Activated naive CD4-positive, alpha-beta T cell treated with anti-CD3 and anti-CD28 coated beads, Interleukin-2, amount 10 ng/mL, durations not matched to agents 7 days and 5 days (primary cell): ENCODE measurements around the gene ACTN4.

ENCODE experiments used
- CTCF ChIA-PET: fragments of 350-600 bp; sonication (Branson Sonifier 250); formaldehyde crosslinking; loops from one replicate; lab custom pipeline; 2021; ENCODE audit warnings: antibody characterized with exemption; lab: Charles Lee
- DNase-seq: peaks from one replicate; pipeline ENCODE4 v3.0.0-alpha.2; 2020
- H3K27ac Mint-ChIP-seq: one replicate; pipeline ENCODE4 v1.8.0; 2021; ENCODE audit warnings: mild to moderate bottlenecking, moderate library complexity, mixed read lengths
- H3K27me3 Mint-ChIP-seq: one replicate; pipeline ENCODE4 v1.8.0; 2021; ENCODE audit warnings: mild to moderate bottlenecking, mixed read lengths
- H3K36me3 Mint-ChIP-seq: one replicate; pipeline ENCODE4 v1.8.0; 2021; ENCODE audit warnings: mixed read lengths
- H3K4me1 Mint-ChIP-seq: one replicate; pipeline ENCODE4 v1.8.0; 2021; ENCODE audit warnings: mixed read lengths
- H3K4me3 Mint-ChIP-seq: one replicate; pipeline ENCODE4 v1.8.0; 2021; ENCODE audit warnings: mild to moderate bottlenecking, moderate library complexity, mixed read lengths
- H3K9me3 Mint-ChIP-seq: one replicate; pipeline ENCODE4 v1.8.0; 2021; ENCODE audit warnings: mixed read lengths

Gene ACTN4

DNA sequence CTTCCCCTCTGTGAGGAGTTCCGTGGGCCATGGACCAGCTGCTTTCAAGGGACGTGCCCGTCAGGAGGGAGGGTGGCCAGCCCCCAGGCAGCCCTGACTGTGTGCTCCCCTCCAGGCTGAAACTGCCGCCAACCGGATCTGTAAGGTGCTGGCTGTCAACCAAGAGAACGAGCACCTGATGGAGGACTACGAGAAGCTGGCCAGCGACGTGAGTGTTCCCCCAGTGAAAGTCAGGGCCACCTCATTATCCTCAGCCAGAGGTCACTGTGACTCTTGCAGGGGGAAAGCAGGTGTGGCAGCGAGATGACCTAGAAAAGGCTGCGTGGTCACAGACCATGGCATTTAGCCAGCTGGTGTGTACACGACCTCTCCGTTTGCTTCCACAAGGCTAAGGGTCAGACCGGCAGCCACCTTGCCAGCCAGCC, 66.9 kb downstream of the ACTN4 start:
- Mint-ChIP-seq H3K4me3 (no peak overlapping the region), H3K36me3 (peaks cover 28% of the 10 kb centered on the region), H3K27me3 (no peaks in the 10 kb centered on the region), H3K27ac (no peak overlapping the region), H3K4me1 (no peaks in the 10 kb centered on the region), H3K9me3 (no peaks in the 10 kb centered on the region)
- CTCF ChIA-PET = no interaction called here
- no peak for DNase-seq

DNA sequence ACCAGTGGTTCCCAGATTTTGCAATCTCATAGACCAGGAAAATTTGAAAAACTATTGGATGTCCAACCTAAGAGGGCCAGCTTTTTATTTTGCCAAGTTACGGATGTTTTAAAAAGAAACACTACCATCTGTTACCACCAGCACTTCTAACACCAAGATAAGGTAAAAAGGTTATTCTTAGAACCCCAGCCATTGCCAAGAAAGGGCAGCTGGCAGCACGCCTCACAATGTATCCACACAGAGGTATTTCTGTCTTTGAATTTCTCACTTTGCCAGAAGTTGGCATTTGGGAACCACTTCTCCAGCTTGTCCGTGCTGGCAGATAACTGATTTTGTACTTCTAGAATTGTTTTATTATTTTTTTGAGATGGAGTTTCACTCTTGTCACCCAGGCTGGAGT, 68.1 kb downstream of the ACTN4 start:
- Mint-ChIP-seq H3K4me1 (no peaks in the 10 kb centered on the region), H3K4me3 (no peak overlapping the region), H3K9me3 (no peaks in the 10 kb centered on the region), H3K27ac (no peak overlapping the region), H3K36me3 (peaks cover 21% of the 10 kb centered on the region), H3K27me3 (no peaks in the 10 kb centered on the region)
- no peak for DNase-seq
- CTCF ChIA-PET = no interaction called here

DNA sequence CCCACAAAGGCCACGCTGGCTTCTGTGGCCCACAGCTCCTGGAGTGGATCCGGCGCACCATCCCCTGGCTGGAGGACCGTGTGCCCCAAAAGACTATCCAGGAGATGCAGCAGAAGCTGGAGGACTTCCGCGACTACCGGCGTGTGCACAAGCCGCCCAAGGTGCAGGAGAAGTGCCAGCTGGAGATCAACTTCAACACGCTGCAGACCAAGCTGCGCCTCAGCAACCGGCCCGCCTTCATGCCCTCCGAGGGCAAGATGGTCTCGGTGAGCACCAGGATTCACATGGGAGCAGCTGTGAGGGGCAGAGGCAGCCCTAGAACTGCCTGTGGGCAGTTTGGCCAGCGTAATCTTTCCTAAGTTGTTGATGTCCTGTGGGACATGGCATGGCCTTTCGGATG, 69.6 kb downstream of the ACTN4 start:
- H3K27me3 Mint-ChIP-seq = no peaks in the 10 kb centered on the region
- CTCF ChIA-PET = no interaction called here

DNA sequence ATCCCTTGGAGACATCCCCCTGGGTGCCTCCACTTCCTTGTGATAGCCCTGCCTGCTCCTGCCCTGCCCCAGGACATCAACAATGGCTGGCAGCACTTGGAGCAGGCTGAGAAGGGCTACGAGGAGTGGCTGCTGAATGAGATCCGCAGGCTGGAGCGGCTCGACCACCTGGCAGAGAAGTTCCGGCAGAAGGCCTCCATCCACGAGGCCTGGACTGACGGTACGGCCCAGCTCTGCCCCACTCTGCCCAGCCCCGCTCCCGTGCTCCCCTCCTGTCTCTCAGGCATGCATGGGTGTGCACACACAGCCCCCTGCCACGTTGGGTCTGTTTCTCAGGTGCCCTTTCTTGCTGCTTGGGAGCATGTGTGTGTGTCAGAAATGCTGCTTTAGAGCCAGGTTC, 70.4 kb downstream of the ACTN4 start:
- Mint-ChIP-seq H3K9me3 (no peaks in the 10 kb centered on the region), H3K36me3 (peaks cover 15% of the 10 kb centered on the region), H3K27ac (no peak overlapping the region), H3K4me1 (no peaks in the 10 kb centered on the region), H3K27me3 (no peaks in the 10 kb centered on the region), H3K4me3 (no peak overlapping the region)
- CTCF ChIA-PET = no interaction called here
- no peak for DNase-seq

More for the DNA sequence above, 69.6 kb downstream of the ACTN4 start:
- Mint-ChIP-seq H3K9me3 (no peaks in the 10 kb centered on the region), H3K36me3 (peaks cover 15% of the 10 kb centered on the region), H3K4me3 (no peak overlapping the region), H3K4me1 (no peaks in the 10 kb centered on the region), H3K27ac (no peak overlapping the region)
- no peak for DNase-seq

DNA sequence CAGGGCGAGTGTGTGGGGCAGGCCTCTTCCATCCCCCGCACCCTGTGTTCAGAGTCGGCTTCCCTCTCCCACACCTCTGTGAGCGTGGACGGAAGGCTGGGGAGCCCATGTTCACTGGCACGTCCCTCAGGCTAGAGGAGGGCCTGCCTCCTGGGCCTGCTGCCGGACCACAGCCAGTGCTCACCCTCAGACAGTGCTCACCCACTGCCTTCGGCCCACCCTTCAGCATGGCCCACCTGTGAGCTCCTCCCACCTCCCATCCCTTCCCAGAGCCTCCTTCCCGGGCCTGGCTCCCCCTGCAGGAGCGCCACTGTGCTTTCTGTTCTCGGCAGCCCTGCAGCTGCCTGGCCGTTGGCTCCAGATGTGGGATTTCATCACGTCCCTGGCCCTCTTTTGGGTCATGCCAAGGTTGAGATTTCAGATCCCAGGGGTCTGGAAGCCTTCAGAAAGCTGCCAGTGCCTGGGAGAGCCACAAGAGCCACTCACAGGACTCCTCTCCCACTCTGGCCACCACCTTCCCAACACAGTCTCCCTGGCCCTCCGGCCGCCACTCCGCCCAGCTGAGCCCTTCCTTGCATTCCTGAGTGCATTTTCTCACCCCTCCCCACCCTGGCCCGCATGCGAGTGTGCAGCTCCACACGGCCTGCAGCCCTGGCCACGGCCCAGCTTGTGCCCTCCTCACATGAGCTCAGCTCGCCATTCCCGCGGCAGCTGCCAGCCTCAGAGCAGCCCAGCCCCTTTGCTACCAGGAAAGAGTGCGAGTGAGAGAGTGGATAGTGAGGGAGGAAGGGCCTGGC, 71.5 kb downstream of the ACTN4 start:
- peaks cover 15% of the 10 kb centered on the region for H3K36me3 Mint-ChIP-seq
- H3K4me3 Mint-ChIP-seq = no peak overlapping the region
- H3K4me1 Mint-ChIP-seq = no peaks in the 10 kb centered on the region
- H3K27ac Mint-ChIP-seq = no peak overlapping the region
- no peaks in the 10 kb centered on the region for H3K27me3 Mint-ChIP-seq
- CTCF ChIA-PET = interaction anchor here (1.1 kb wide), 1 partner anchor 11 kb away, joined by 3 read pairs; no protein-coding TSS in a partner anchor
- DNase-seq = no peak
- no peaks in the 10 kb centered on the region for H3K9me3 Mint-ChIP-seq

DNA sequence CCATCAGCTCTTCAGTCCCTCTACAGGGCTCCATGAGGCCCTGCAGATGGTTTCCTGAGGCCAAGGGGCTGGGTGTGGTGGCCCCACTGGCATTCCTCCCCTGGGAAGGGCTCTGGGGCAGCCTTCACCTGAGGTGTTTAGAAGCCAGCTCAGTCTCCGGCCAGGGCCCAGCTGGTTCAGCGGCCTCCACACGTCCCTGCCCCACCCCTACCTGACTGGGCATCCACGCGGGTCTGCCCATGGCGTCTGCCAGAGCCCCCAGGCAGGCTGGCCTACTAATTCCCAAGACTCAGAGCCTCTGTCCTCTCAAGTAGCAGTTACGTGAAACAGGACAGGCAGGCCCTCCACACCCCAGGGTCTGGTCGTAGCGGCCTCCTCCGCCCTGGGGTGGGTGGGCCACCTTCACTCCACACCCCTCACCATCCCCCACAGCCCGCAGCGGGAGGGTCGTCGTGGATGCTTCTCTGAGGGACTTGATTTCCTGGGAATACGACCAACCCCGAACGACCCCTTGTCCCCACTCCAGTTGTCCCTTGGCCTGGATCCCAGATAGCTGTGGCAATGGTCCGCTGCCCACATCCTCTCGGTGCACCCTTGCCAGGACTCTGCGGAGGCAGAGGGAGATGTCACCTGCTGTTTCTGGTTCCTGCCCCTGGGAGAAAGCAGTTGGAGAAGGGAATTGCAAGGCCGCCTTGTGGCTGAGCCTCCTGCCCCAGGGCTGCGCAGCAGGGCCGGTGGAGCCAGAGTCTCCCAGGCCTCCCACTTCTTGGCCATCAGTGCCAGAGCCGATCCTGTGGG, 72.5 kb downstream of the ACTN4 start:
- Mint-ChIP-seq H3K27ac (no peak overlapping the region), H3K9me3 (no peaks in the 10 kb centered on the region)

DNA sequence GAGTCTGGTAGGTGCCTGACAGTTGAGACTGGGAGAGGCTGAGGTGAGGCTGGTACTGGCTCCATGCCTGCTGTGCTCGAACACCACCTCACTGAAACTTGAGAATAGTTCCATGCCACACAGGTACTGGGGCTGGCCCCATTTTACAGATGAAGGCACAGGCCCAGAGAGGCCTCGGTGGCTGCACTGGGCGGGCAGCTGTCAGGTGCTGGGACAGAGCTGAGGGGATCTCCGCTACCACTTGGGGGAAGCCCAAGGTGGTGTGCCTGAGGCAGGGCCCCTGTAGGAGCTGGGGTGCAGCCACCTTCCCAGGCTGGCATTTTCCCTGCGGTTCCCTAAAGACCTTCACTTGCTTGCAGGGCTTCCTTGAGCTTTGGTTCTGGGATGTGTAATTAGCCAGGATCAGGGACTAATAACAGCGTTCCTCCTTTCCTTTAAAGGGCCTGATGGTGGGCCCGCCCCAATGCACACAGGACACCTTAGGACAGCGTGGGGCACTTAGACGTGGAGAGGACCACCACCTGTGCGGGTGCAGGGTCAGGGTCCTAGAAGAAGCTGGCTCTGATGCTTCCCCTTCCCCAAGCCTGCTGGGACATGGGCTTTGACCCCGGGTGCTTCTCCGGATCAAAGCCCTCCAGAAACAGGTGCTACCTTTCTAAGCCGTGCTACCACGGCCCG, 73.2 kb downstream of the ACTN4 start:
- H3K36me3 Mint-ChIP-seq = peaks cover 15% of the 10 kb centered on the region

More for the DNA sequence above, 72.5 kb downstream of the ACTN4 start:
- no peaks in the 10 kb centered on the region for H3K4me1 Mint-ChIP-seq
- peaks cover 15% of the 10 kb centered on the region for H3K36me3 Mint-ChIP-seq
- CTCF ChIA-PET = interaction anchor here (1.1 kb wide), 1 partner anchor 10 kb away, joined by 3 read pairs; no protein-coding TSS in a partner anchor
- DNase-seq = no peak
- no peaks in the 10 kb centered on the region for H3K27me3 Mint-ChIP-seq
- no peak overlapping the region for H3K4me3 Mint-ChIP-seq

DNA sequence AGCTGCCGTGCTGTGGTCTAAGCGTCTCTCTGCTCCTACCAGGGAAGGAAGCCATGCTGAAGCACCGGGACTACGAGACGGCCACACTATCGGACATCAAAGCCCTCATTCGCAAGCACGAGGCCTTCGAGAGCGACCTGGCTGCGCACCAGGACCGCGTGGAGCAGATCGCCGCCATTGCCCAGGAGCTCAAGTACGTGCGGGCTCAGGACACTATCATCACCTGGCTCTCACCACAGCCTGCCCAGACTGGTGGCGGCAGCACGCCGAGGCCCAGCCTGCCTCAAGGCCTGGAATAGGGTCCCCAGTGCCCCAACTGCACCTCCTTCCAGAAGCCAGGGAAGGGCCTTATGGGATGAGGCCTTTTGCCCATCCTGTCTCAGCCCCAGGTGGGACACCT, 74.0 kb downstream of the ACTN4 start:
- Mint-ChIP-seq H3K4me3 (no peak overlapping the region), H3K36me3 (peaks cover 14% of the 10 kb centered on the region), H3K27ac (no peak overlapping the region), H3K9me3 (no peaks in the 10 kb centered on the region), H3K4me1 (no peaks in the 10 kb centered on the region), H3K27me3 (no peaks in the 10 kb centered on the region)
- DNase-seq = no peak
- CTCF ChIA-PET = no interaction called here

More for the DNA sequence above, 73.2 kb downstream of the ACTN4 start:
- Mint-ChIP-seq H3K27me3 (no peaks in the 10 kb centered on the region), H3K27ac (no peak overlapping the region), H3K4me3 (no peak overlapping the region), H3K9me3 (no peaks in the 10 kb centered on the region), H3K4me1 (no peaks in the 10 kb centered on the region)
- no peak for DNase-seq
- CTCF ChIA-PET = no interaction called here

DNA sequence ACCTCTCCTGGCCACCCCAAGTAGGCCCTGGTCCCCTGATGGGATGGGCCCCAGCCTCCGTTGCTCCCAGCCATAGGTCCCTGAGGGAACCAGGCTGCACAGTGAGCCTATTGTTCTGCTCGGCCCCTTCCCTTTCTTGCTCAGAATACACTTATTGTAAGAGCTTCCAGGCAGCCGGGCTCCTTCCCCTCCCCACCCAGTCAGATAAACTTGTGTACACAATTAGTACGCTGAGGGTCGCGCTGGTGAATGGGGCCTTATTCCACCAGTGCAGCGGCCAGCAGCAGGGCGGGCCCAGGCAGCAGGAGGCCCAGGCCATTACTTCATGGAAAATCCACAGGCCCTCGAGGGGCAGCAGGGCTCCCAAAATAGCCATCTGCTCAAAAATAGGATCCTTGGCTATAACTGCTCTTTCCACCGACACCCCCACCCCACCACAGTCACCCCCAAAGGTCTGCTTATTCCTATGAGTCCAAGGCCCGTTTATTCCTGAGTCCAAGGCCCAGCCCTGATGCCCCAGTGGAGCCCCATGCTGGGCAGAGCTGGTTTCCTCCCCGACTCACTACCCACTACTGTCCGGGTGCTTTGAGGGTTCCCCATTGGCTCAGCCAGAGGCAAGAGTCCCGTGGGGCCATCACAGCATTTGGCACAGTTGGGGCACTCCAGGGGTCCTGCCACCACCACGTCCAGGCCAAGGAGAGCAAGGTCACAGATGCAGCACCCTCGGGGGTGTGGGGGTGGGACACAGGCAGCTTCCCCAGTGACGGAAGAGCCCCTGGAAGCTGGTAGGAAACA, 74.7 kb downstream of the ACTN4 start:
- Mint-ChIP-seq H3K4me1 (no peaks in the 10 kb centered on the region), H3K36me3 (peaks cover 12% of the 10 kb centered on the region), H3K27ac (no peak overlapping the region), H3K4me3 (no peak overlapping the region), H3K27me3 (no peaks in the 10 kb centered on the region), H3K9me3 (no peaks in the 10 kb centered on the region)
- CTCF ChIA-PET = interaction anchor here (1.3 kb wide), 1 partner anchor 208 kb away, joined by 5 read pairs; the partner anchor contains the start of genes MRPS12 and SARS2
- no peak for DNase-seq

DNA sequence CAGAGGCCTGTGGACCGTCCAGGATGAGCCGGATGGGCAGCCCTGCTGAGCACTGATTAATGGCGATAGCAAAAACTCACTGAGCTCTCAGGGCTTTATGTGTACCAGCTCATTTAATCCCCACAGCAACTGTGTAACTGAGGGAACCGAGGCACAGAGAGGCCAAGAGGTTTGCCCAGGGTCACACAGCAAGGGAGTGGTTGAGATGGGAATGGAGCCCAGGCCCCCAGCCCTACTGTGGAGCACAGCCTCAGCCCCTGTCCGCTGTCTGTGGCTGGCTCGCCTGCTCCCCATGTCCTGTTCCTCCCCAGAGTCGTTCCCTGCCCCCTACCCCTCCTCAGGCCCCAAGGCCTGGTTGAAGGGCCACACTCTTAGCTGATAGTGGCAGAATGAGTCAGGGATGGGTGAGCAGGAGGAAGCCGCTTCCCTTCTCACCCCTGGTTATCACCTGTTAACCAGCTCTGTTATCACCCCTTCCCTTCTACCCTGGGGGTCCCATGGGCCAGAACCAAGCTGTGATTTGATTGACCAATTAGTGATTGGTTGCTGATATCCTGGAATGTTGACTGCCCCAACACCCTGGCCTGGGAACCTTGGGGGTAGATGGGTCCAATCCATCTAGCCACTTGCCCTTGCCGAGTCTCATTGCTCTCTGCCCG, 75.6 kb downstream of the ACTN4 start:
- Mint-ChIP-seq H3K27ac (no peak overlapping the region), H3K27me3 (no peaks in the 10 kb centered on the region), H3K36me3 (peaks cover 10% of the 10 kb centered on the region), H3K4me1 (no peaks in the 10 kb centered on the region), H3K9me3 (no peaks in the 10 kb centered on the region), H3K4me3 (no peak overlapping the region)
- no peak for DNase-seq
- CTCF ChIA-PET = interaction anchor here (1.3 kb wide), 1 partner anchor 208 kb away, joined by 5 read pairs; the partner anchor contains the start of genes MRPS12 and SARS2

DNA sequence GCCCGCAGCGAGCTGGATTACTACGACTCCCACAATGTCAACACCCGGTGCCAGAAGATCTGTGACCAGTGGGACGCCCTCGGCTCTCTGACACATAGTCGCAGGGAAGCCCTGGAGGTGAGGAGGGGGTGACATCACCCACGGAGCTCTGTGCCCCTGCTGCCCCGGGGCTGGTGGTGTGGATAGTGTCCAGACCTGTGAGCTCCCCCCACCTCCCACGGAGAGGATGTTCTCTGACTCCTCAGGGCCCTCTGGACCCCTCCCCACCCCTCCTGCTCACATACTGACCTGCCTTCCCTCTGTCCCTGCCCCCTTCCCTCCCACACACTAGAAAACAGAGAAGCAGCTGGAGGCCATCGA, 76.1 kb downstream of the ACTN4 start:
- Mint-ChIP-seq H3K9me3 (no peaks in the 10 kb centered on the region), H3K4me3 (no peak overlapping the region), H3K4me1 (no peaks in the 10 kb centered on the region), H3K27ac (no peak overlapping the region), H3K27me3 (no peaks in the 10 kb centered on the region), H3K36me3 (peaks cover 13% of the 10 kb centered on the region)
- DNase-seq = no peak
- CTCF ChIA-PET = interaction anchor here (1.3 kb wide), 1 partner anchor 207 kb away, joined by 5 read pairs; the partner anchor contains the start of genes MRPS12 and SARS2

DNA sequence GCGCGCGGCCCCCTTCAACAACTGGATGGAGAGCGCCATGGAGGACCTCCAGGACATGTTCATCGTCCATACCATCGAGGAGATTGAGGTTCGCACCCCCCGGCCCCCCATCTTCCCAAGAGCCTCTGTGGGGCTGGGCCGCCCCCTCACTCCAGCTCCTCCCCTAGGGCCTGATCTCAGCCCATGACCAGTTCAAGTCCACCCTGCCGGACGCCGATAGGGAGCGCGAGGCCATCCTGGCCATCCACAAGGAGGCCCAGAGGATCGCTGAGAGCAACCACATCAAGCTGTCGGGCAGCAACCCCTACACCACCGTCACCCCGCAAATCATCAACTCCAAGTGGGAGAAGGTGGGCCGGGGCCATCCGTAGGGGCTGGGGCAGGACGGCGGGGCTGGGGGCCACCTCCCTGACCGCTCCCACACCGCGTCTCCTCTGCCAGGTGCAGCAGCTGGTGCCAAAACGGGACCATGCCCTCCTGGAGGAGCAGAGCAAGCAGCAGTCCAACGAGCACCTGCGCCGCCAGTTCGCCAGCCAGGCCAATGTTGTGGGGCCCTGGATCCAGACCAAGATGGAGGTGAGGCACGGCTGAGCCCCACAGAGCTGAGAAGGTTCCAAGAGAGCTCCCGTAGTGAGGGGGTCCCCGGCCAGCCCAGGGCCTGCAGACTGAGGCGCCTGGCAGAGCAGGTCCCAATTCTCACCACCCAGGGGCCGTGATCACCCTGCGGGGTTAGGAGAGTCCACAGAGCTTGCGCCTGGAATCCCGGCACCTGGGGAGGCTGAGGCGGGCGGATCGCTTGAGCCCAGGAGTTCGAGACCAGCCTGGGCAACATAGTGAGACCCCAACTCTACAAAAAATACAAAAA, 76.8 kb downstream of the ACTN4 start:
- Mint-ChIP-seq H3K4me1 (no peaks in the 10 kb centered on the region), H3K27me3 (no peaks in the 10 kb centered on the region), H3K9me3 (no peaks in the 10 kb centered on the region), H3K36me3 (peaks cover 13% of the 10 kb centered on the region), H3K27ac (no peak overlapping the region), H3K4me3 (no peak overlapping the region)
- DNase-seq = no peak
- CTCF ChIA-PET = interaction anchor here (1.1 kb wide), 1 partner anchor 206 kb away, joined by 4 read pairs; the partner anchor contains the start of genes MRPS12 and SARS2
